ENCODE measurements around the gene TRAF3.
"Not testable (repeated sequence)": the region's sequence is repeated elsewhere in the genome, so short reads cannot be mapped to it uniquely, and the experiment has no call there.

The TRAF3 gene

DNA sequence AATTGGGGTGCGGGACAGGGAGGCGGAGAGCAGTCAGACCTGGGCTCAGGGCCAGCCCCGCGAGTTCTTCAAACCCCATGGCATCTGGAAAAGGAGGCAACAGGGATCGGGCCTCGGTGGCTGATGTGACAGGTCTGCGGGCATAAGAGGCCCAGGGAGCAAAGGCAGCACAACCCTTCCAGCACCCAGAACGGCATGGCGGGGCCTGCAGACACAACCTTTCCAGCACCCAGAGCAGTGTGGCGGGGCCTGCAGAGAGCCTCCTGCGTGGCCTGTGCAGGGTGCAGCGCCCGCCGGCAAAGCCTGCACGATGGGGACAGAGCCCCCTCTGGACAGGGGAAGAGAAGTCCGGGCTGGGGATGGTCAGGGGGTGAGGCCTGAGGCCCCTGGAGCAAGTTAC is 26.2 kb upstream of the TRAF3 start:
- DNase-seq (ENCODE audit: low read depth) = no peak

GRCh38 chr14:102752239-102752847 is 24.9 kb upstream of the TRAF3 start:
- no peak for DNase-seq (ENCODE audit: low read depth)

GRCh38 chr14:102754370-102755262 is 22.6 kb upstream of the TRAF3 start:
- DNase-seq (ENCODE audit: low read depth) = no peak

DNA sequence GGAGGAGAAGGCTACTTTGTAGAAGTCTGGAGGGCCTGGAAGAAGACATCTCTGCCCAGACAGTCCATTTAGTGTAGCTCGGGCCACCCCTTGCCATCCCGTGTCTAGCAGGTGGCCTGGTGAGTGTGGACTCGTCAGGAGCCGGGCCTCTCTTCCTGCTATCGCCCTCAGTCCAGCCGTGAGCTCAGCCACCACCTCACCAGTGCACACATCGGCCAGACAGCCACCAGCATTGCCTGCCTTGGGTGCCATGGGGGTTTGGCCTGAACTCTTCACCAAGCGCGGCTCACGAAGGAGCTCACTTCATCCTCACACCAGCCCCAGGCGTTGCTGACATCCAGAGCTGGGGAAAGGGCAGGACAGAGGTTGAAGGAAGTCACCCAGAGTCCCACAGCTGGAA is 19.6 kb upstream of the TRAF3 start:
- DNase-seq (ENCODE audit: low read depth) = no peak

- DNase-seq (ENCODE audit: low read depth) = no peak
These were observed 19.2 kb upstream of the TRAF3 start for GRCh38 chr14:102758087-102758486.

DNA sequence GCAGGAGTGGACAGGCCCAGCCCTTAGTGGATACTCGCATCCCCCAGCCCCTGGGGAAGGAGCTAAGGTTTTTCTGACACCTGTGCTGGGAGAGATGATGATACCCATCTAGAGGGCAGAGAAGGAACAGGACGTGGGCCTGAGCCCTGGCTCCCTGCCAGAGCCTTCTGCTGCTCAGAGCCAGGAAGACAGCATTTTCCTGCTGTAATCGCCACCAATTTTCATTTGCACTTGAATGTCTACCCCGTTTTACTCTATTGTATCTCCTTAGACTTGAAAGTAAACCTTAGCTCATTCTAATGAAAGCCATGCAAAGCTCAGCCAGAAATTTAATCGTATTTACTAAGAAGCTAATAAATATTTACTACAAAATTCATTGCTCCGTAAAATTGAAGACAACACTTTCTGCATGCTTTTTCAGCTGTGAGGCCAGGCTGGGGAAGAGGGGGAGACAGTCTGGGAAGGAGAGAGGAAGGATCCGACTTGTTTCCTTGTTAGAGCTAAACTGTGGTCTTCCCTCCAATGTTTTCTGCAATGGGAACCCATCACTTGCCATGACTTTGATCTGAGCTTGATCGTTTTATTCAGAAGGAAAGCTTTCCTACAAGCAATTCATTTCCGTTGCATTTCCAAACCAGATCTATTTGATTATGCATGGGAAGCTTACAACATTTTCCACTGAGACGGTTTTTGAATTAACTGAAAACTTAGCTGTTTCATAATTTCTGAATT is 17.6 kb upstream of the TRAF3 start:
- no peak for DNase-seq (ENCODE audit: low read depth)

GRCh38 chr14:102760496-102761193 is 16.6 kb upstream of the TRAF3 start:
- no peak for DNase-seq (ENCODE audit: low read depth)

GRCh38 chr14:102761206-102761605 is 16.0 kb upstream of the TRAF3 start:
- no peak for DNase-seq (ENCODE audit: low read depth)

DNA sequence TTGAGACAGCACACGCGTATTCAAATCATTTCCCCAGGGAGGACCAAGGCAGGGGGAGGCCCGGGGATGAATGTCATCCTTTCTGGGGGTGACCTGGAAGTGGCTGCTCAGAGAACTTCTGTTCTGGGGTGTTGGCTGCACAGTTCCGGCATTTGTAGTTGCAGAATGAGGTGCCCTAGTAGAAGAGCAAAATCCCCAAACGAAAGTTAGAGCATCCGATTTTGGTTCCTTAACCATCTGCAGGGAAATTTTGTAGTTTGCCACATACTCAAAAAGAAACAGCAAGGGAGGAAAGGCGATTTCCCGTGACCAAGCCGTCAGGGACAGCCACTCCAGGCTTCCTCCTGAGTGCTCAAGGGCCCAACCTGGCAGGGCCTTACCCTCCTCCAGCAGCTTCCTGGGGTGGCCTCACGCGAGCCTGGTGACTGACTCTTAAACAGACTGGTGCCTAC is 13.0 kb upstream of the TRAF3 start:
- no peak for DNase-seq (ENCODE audit: low read depth)

DNA sequence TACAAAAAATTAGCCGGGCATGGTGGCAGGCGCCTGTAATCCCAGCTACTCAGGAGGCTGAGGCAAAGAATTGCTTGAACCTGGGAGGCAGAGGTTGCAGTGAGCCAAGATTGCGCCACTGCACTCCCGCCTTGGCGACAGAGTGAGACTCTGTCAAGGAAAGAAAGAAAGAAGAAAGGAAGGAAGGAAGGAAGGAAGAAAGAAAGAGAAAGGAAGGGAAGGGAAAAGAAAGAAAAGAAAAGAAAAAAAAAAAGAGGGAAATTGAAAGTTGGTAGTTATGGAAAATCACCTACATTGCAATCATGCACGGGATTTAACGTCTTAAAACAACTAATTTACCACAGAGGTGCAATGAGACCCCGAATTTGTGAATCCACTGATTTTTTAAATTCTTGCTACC is 11.5 kb upstream of the TRAF3 start:
- DNase-seq (ENCODE audit: low read depth) = not testable (repeated sequence)

DNA sequence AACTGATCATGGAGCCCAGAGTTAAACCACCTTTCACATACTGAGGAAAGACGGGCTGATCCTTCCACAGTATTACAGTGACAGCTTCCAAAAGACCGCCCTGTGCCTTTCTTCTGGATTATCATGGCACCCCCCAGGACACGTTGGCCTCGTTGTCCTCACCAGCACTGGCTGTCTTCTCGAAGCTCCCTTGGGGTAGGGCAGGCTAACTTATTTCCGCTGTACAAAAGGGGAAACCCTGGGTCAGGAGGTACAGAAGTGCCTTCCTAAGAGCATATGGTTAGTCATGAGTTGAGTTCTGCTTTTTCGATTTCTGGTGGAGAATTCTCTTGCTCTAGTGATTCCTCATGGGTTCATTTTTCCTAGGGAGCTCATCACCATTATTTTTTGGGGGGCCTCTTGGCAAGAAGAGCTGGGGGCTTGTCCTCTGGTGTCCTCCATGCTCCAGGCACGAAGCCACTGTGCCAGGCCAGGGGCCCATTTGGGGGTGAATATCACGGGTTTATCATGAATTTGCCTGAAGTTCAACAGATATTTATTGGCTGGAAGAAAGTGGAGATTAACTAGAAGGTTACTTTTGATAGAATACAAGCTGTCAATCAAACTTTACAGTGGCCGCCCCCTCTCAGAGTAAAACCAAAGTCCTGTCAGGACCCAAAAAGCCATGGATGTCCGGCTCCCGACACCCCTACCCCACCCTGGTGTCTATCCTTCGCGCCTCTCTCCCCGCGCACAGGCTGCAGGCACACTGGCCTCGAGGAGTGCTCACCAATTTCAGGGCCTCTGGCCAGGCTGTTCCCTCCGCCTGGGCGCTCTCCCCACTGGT is 8.8 kb upstream of the TRAF3 start:
- no peak for DNase-seq (ENCODE audit: low read depth)

DNA sequence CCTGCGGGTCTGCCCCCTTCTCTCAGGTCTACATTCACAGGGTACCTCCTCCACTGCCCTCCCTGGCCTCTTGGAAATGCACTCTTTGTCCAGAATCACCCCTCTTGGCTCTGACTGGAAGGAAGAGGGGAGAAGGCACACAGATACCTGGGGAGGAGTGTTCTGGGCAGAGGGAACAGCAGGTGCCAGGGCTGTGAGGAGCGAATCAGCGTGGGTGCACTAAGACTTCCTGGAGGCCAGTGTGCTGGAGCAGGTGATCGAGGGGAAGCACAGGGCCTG is 8.3 kb upstream of the TRAF3 start:
- DNase-seq (ENCODE audit: low read depth) = no peak

GRCh38 chr14:102770147-102771123 is 6.8 kb upstream of the TRAF3 start:
- DNase-seq (ENCODE audit: low read depth) = no peak

DNA sequence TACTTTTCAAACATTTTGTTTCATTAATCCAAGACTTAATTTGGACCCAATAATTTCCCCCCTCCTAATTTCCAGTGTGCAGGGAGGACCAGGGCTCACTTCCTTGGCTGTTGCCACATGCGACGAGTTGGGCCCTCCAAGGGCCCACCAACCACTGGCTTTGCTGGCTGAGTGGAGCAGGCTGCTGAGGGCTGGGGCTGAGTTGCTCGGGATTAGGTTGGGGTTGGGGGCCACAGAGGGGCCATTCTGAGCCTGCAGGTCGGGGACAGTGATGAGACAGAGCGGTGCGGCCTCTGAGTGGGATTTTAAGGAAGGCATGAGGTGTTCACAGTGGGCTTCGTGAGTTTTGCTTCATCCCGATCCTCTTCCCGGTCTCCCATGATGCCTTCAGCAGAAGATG is 6.1 kb upstream of the TRAF3 start:
- no peak for DNase-seq (ENCODE audit: low read depth)

DNA sequence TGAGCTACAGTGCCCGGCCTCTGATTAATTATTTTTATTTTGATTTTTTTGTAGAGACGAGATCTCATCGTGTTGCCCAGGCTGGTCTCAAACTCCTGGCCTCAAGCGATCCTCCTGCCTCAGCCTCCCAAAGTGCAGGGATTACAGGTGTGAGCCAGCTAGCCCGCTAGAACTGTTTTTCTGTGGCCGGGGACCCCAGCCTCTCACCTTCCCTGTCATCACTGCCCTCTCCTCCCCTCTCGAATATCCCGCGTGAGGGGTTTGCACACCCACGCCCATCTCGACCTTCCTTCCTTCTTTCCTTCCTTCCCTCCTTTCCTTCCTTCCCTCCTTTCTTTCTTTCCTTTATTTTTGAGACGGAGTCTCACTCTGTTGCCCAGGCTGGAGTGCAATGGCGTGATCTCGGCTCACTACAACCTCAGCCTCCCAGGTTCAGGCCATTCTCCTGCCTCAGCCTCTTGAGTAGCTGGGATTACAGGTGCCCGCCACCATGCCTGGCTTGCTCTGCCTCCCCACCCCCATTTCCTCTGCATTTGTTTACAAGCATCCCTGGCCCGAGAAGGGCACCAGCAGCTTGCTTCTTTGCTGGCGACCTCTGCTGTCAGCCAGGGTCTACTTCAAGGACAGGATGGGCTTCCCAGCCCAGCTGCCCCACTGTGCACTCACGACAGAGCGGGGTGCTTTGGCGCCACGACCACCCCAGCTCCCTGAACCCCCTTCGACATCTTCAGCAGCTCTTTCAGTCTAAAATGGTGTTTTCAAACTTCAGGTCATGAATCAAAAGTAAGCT is 4.3 kb upstream of the TRAF3 start:
- no peak for DNase-seq (ENCODE audit: low read depth)

DNA sequence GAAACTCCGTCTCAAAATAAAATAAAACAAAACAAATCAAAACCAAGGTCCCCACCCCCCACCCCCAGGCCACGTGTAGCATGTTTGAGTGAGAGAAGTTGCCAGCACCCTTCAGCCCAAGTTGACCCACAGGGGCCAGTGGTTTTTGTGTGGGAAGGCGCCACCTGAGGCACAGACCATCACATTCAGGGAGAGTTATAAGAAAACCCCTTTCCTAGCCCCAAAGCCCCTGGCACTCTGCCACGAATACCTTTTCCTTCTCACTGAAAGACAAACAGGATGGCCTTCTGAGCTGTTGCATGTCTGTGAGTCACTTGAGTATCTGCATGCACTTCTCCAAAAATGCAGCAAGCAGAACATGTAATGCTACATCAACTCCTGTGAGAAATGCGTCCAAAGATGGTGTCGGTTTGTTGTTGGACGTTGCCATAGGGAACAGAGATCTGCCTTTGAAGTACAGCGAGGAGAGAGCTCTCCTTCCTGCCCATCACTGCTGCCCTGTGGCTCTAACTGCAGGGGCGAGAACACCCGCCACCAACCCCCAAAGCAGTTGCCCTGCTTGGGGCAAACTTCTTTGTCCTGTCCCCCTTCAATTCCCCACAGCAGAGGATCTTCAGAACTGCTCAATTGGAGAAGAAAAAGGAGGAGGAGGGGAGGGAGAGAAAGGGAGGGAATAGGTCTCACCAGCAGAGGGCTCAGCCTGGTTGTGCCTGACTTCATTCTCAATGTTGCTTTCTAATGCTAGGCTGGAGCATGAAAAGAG is 2.7 kb upstream of the TRAF3 start:
- peak; percentile 49 for DNase-seq (ENCODE audit: low read depth)

DNA sequence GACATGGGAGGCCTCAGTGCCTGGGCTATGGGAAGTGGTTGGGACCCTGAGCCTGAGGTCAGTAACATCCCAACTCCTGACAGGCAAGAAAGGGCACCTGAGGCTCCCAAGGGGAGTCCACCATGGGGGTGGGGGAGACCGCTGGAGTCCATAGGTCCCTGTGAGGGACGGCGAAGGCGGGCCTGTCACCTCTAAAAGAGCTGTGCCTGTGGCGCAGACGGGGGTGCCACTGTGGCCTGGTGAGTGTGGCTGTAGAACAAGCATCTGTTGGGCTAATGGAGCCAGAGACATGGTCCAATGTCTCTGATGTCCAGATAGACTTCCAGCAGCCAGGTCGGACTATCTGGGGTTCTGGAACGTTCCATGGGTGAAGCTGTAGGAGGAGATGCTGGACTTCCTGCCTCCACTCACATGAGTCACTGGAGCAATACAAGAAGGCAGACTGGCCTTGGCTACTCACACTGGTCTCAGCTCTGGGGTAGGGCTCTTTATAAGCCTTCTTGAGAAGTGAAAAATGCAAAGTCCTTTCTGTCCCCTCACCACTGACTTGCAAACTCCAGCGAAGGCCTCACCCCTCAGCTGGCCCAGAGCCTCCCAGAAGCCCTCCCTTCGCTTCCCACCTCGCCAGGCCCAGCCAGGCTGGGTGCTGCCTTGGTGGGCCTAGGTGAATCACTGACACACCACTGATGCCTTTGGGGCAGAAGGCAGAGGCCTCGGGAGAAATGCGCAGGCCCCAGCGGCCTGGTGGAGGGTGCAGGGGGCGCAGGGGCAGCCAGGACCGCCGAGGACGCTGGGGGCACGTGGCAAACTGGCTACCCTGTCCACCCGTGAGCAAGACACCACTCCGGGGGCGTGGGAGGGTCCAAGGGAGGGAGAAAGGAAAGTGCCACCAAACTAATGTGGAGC is 1.1 kb upstream of the TRAF3 start:
- peak; percentile 65 for DNase-seq (ENCODE audit: low read depth)

Measured in non-pigmented ciliary epithelial cell (primary cell).